H1 (cell line): ENCODE measurements around the gene PPP2R2D. TPM values are rescaled to one million over a fixed set of nuclear protein-coding genes. Genes with fewer than 3 reads are reported as not detected.

Experiments
- CTCF ChIA-PET: fragments of 300-600 bp; sonication (Branson Sonifier 250); formaldehyde crosslinking; loops from one replicate; lab custom pipeline; 2021; ENCODE audit not compliant: partially characterized antibody; lab: Charles Lee
- POLR2A ChIA-PET: fragments of 300-600 bp; sonication (Branson Sonifier 250); formaldehyde crosslinking; loops from one replicate; lab custom pipeline; 2021; ENCODE audit warnings: inconsistent platforms; ENCODE audit not compliant: partially characterized antibody; lab: Charles Lee
- DNase-seq, 2 experiments: peaks; one replicate each; pipeline versions ENCODE4 v3.0.0 to v3.0.0-alpha.2; 2010 to 2022; ENCODE audit warnings: low spot score in 2 of 2, low read depth in 1 of 2, mixed read lengths in 1 of 2
- FAIRE-seq: peaks from 2 replicates; lab custom pipeline; 2011; peaks lifted over from hg19 to GRCh38; lab: Jason Lieb, UNC
- H2AFZ ChIP-seq: 2 replicates; pipeline ENCODE4 v1.8.1; 2012; ENCODE audit warnings: low read length, inconsistent platforms
- H2AK5ac ChIP-seq: 2 replicates; pipeline ENCODE4 v1.6.1; 2013; ENCODE audit warnings: low read depth, low read length
- H2BK120ac ChIP-seq: replicated peaks from 2 replicates; pipeline ENCODE3; 2013; ENCODE audit warnings: low read depth, low read length, inconsistent platforms
- H2BK12ac ChIP-seq: 2 replicates; pipeline ENCODE4 v1.6.1; 2013; ENCODE audit warnings: low read depth, low read length
- H2BK15ac ChIP-seq: 2 replicates; pipeline ENCODE4 v1.6.1; 2013; ENCODE audit warnings: low read length
- H2BK20ac ChIP-seq: 2 replicates; pipeline ENCODE4 v1.6.1; 2013; ENCODE audit warnings: low read length
- H2BK5ac ChIP-seq: 2 replicates; pipeline ENCODE4 v1.6.1; 2013; ENCODE audit warnings: low read depth, low read length
- H3K14ac ChIP-seq: 2 replicates; pipeline ENCODE4 v1.6.1; 2013; ENCODE audit warnings: inconsistent platforms; ENCODE audit not compliant: insufficient read length
- H3K18ac ChIP-seq: 2 replicates; pipeline ENCODE4 v1.6.1; 2013; ENCODE audit warnings: low read length; ENCODE audit errors: extremely low read depth
- H3K23ac ChIP-seq: 2 replicates; pipeline ENCODE4 v1.6.1; 2013; ENCODE audit warnings: inconsistent platforms; ENCODE audit not compliant: insufficient read length
- H3K23me2 ChIP-seq: 2 replicates; pipeline ENCODE4 v1.6.1; 2013; ENCODE audit warnings: low read depth, low read length
- H3K27ac ChIP-seq: 2 replicates; pipeline ENCODE4 v1.6.1; 2011; ENCODE audit warnings: low read depth, low read length, inconsistent platforms
- H3K27me3 ChIP-seq, 4 experiments: replicated peaks in 1 of 4; 1 replicate in 1 of 4; 2 replicates in 3 of 4; pipeline versions ENCODE4 v1.6.1 to v1.8.1; 2011 to 2013; ENCODE audit warnings: low read length in 3 of 4, mild to moderate bottlenecking in 3 of 4, inconsistent platforms in 2 of 4, mixed read lengths in 2 of 4, moderate library complexity in 1 of 4; ENCODE audit not compliant: control insufficient read depth in 3 of 4, insufficient read depth in 3 of 4; ENCODE audit errors: extremely low read depth in 1 of 4
- H3K36me3 ChIP-seq, 4 experiments: 2 replicates each; pipeline versions ENCODE4 v1.6.1 to v1.8.1; 2011 to 2013; ENCODE audit warnings: mild to moderate bottlenecking in 4 of 4, low read length in 3 of 4, moderate library complexity in 2 of 4, control low read depth in 1 of 4, inconsistent platforms in 1 of 4; ENCODE audit not compliant: insufficient read depth in 4 of 4, control insufficient read depth in 2 of 4
- H3K4ac ChIP-seq: replicated peaks from 2 replicates; pipeline ENCODE3; 2013; ENCODE audit warnings: low read length, low read depth, mixed read lengths, inconsistent platforms; ENCODE audit not compliant: insufficient read length
- H3K4me1 ChIP-seq, 4 experiments: replicated peaks in 1 of 4; 1 replicate in 1 of 4; 2 replicates in 3 of 4; pipeline versions ENCODE4 v1.6.1 to v1.8.1; 2011 to 2013; ENCODE audit warnings: low read length in 3 of 4, inconsistent platforms in 2 of 4, mixed read lengths in 1 of 4; ENCODE audit not compliant: insufficient read depth in 4 of 4, control insufficient read depth in 3 of 4
- H3K4me2 ChIP-seq, 2 experiments: 2 replicates each; pipeline versions ENCODE4 v1.6.1 to v1.8.1; 2011 to 2013; ENCODE audit warnings: low read depth in 2 of 2, low read length in 2 of 2, control low read depth in 1 of 2, inconsistent platforms in 1 of 2, mild to moderate bottlenecking in 1 of 2; ENCODE audit not compliant: insufficient read depth in 1 of 2
- H3K4me3 ChIP-seq, 4 experiments: fragments of 200-600, 300-600 bp in 1 of 4; sonication (generic), shearing (Covaris generic), sonication (Bioruptor Twin) in 1 of 4; 2 replicates each; pipeline versions ENCODE4 v1.5.1 to v1.8.1; 2011 to 2016; ENCODE audit warnings: low read length in 4 of 4, low read depth in 3 of 4, control low read depth in 2 of 4, inconsistent platforms in 2 of 4, mild to moderate bottlenecking in 2 of 4, mixed read lengths in 1 of 4, moderate library complexity in 1 of 4; ENCODE audit not compliant: insufficient read depth in 2 of 4; ENCODE audit errors: extremely low read depth in 1 of 4
- H3K56ac ChIP-seq: replicated peaks from 2 replicates; pipeline ENCODE3; 2013; ENCODE audit warnings: low read depth, mild to moderate bottlenecking, mixed read lengths, low read length, inconsistent platforms; ENCODE audit not compliant: insufficient read length
- H3K79me1 ChIP-seq: 2 replicates; pipeline ENCODE4 v1.6.1; 2013; ENCODE audit warnings: low read depth, low read length, control low read depth
- H3K79me2 ChIP-seq, 2 experiments: 2 replicates each; pipeline versions ENCODE4 v1.6.1 to v1.8.1; 2012 to 2013; ENCODE audit warnings: low read length in 2 of 2, mild to moderate bottlenecking in 2 of 2, inconsistent platforms in 1 of 2; ENCODE audit not compliant: insufficient read depth in 2 of 2, control insufficient read depth in 1 of 2
- H3K9ac ChIP-seq, 4 experiments: replicated peaks in 1 of 4; 1 replicate in 1 of 4; 2 replicates in 3 of 4; pipeline versions ENCODE4 v1.6.1 to v1.8.1; 2011 to 2013; ENCODE audit warnings: low read depth in 3 of 4, low read length in 3 of 4, control low read depth in 2 of 4, mild to moderate bottlenecking in 2 of 4, moderate library complexity in 2 of 4, inconsistent platforms in 1 of 4; ENCODE audit errors: extremely low read depth in 1 of 4
- H3K9me3 ChIP-seq, 2 experiments: 2 replicates each; pipeline versions ENCODE4 v1.6.1 to v1.8.1; 2012 to 2013; ENCODE audit warnings: mild to moderate bottlenecking in 2 of 2, moderate library complexity in 2 of 2, control low read depth in 1 of 2, inconsistent platforms in 1 of 2, low read depth in 1 of 2, low read length in 1 of 2, mixed read lengths in 1 of 2; ENCODE audit not compliant: insufficient read depth in 2 of 2
- H4K20me1 ChIP-seq, 2 experiments: replicated peaks in 1 of 2; 2 replicates each; pipeline versions ENCODE3 to v1.8.1; 2011 to 2013; ENCODE audit warnings: inconsistent platforms in 2 of 2, low read length in 2 of 2, mild to moderate bottlenecking in 1 of 2; ENCODE audit not compliant: insufficient read depth in 2 of 2, control insufficient read depth in 1 of 2
- H4K5ac ChIP-seq: 2 replicates; pipeline ENCODE4 v1.6.1; 2013; ENCODE audit warnings: low read length, low read depth, mixed read lengths, inconsistent platforms; ENCODE audit not compliant: insufficient read length
- H4K8ac ChIP-seq: 2 replicates; pipeline ENCODE4 v1.8.0; 2013; ENCODE audit warnings: mild to moderate bottlenecking, moderate library complexity, low read length, inconsistent platforms; ENCODE audit not compliant: insufficient read depth; ENCODE audit errors: extremely low read depth
- H4K91ac ChIP-seq: replicated peaks from 2 replicates; pipeline ENCODE3; 2013; ENCODE audit warnings: low read length, mixed read lengths, inconsistent platforms; ENCODE audit not compliant: insufficient read length
- BACH1 ChIP-seq: IDR thresholded peaks from 2 replicates; pipeline ENCODE4 v1.6.1; 2012; ENCODE audit warnings: low read length, improper control_type of control experiment
- CREB1 ChIP-seq: IDR thresholded peaks from 2 replicates; pipeline ENCODE4 v1.6.1; 2012; ENCODE audit warnings: inconsistent platforms
- E2F6 ChIP-seq: IDR thresholded peaks from 2 replicates; pipeline ENCODE4 v1.6.1; 2012; ENCODE audit warnings: inconsistent platforms
- HDAC2 ChIP-seq, 2 experiments: fragments of 300-600 bp in 1 of 2; sonication (generic) in 1 of 2; IDR thresholded peaks; 2 replicates each; pipeline ENCODE4 v1.6.1; 2011 to 2012; ENCODE audit warnings: low read depth in 2 of 2, low read length in 2 of 2, mild to moderate bottlenecking in 2 of 2, moderate library complexity in 2 of 2, borderline replicate concordance in 1 of 2, inconsistent platforms in 1 of 2
- SP1 ChIP-seq: IDR thresholded peaks from 2 replicates; pipeline ENCODE4 v1.6.1; 2011; ENCODE audit warnings: low read depth, low read length
- WGBS, 2 experiments: shearing (Covaris generic) in 1 of 2; methylation state at CpG; one replicate each; pipeline versions ENCODE4 v1.1.6 to v1.1.7; 2013 to 2015; ENCODE audit warnings: low lambda C conversion rate in 2 of 2, mixed read lengths in 2 of 2, inconsistent platforms in 1 of 2, low coverage in 1 of 2, missing lambda C conversion rate in 1 of 2; ENCODE audit not compliant: insufficient replicate concordance in 2 of 2, insufficient coverage in 1 of 2, insufficient read length in 1 of 2; ENCODE audit errors: extremely low coverage in 1 of 2, missing lambda C conversion rate in 1 of 2; 5-methylcytosine and 5-hydroxymethylcytosine counted together
- polyA plus RNA-seq, 7 experiments: library from polyadenylated mRNA; depleted of rRNA in 3 of 7; stranded (reverse) in 5 of 7; unstranded in 2 of 7; fragments of >200 nt in 5 of 7; fragments of 200-250 nt in 2 of 7; gene quantifications; 1 replicate in 5 of 7; 2 replicates in 1 of 7; 4 replicates in 1 of 7; pipeline versions ENCODE4 v1.2.1 to v1.2.3, GENCODE V29; 2011 to 2013; ENCODE audit warnings: missing spikeins in 2 of 7, mixed read lengths in 2 of 7
- total RNA-seq: library from RNA; stranded (reverse); fragmentation: NEBNext Ultra II Directional; extraction: Animal tissue kit (Norgen Biotek cat#: 25700); gene quantifications from 2 replicates; pipeline ENCODE4 v1.2.1, GENCODE V29; 2021

Gene PPP2R2D
- total and polyA plus RNA-seq, 2 of the 8 experiments (the other 6 are each of a cell fraction or from before 2014, with no cell fraction given) = 25.4 to 32.8 TPM

GRCh38 chr10:131961777-131962662 lies 61.2 kb downstream of the PPP2R2D start:
- no peak for TF ChIP-seq SP1
- TF ChIP-seq BACH1 = no peak
- TF ChIP-seq E2F6 = no peak
- TF ChIP-seq HDAC2 (IDR thresholded peaks at IDR 0.05; ENCODE audit: borderline replicate concordance in 1 of 2, low read depth in 2 of 2, low read length in 2 of 2) = no peak
- no peak for TF ChIP-seq CREB1
- Histone ChIP-seq H3K9me3 (peaks cover 0 to 3% of the 10 kb centered on the region in 2 experiments; a peak in 1 of 4 replicates), H3K4me2 (no peak overlapping the region), H4K8ac (no peak overlapping the region), H2BK20ac (no peak overlapping the region), H3K23ac (no peak overlapping the region), H2BK15ac (no peak overlapping the region), H3K4ac (no peak overlapping the region), H2AK5ac (no peak overlapping the region), H3K4me3 (no peak overlapping the region), H2BK12ac (no peak overlapping the region), H3K27me3 (no peaks in the 10 kb centered on the region), H4K5ac (peak overlapping the region; percentile 15), H3K27ac (no peak overlapping the region), H3K56ac (no peak overlapping the region), H3K36me3 (peaks cover 0 to 15% (median 5%) of the 10 kb centered on the region in 4 experiments; a peak in 6 of 8 replicates), H3K79me1 (peaks cover 3% of the 10 kb centered on the region; the same call in 1 of the 2 replicates), H3K18ac (no peak overlapping the region), H3K79me2 (no peaks in the 10 kb centered on the region), H2AFZ (no peak overlapping the region), H3K23me2 (no peaks in the 10 kb centered on the region), H2BK5ac (0 out of 2 replicates have a peak overlapping the region, but pooled peaks have one; percentile 9), H3K4me1 (no peaks in the 10 kb centered on the region; a peak in 1 of 7 replicates), H3K14ac (no peak overlapping the region), H3K9ac (no peak overlapping the region), H2BK120ac (no peak overlapping the region), H4K91ac (no peak overlapping the region), H4K20me1 (peaks cover 0 to 7% of the 10 kb centered on the region in 2 experiments)
- no peak for FAIRE-seq
- DNase-seq = no peak
- POLR2A ChIA-PET = interaction anchor here (1.4 to 2.9 kb wide), 4 partner anchors 11 to 62 kb away, joined by 4 to 20 read pairs (median 10); partner anchors contain the start of gene PPP2R2D
- WGBS, 2 experiments = 92% methylated on average over 32 of the region's 32 CpGs; no CpG with 5 or more reads in 1 of the 2 experiments
- CTCF ChIA-PET = interaction anchor here (0.7 to 1.8 kb wide), 5 partner anchors 10 to 61 kb away, joined by 3 to 7 read pairs (median 5); no protein-coding TSS in a partner anchor
